ENCODE measurements around the gene ZNF491. TPM values are rescaled to one million over a fixed set of nuclear protein-coding genes. Genes with fewer than 3 reads are reported as not detected.

Gene ZNF491
- total RNA-seq, result 0.54 and 0.86 TPM in 2 replicates

GRCh38 chr19:11798391-11799330 lies at the start of gene ZNF491:
Gene ZNF491 (plus strand): TSS chr19:11798523. CDS start chr19:11805954, 7,431 bp downstream.

GRCh38 chr19:11766597-11767591 lies 31.4 kb upstream of the ZNF491 start, which contains the start of gene ZNF441:
Gene ZNF441 (plus strand): TSS chr19:11767000. CDS start chr19:11767194, 194 bp downstream.

GRCh38 chr19:11814029-11814699 lies 15.8 kb downstream of the ZNF491 start, which contains the start of gene ZNF440:
Gene ZNF440 (plus strand): TSS chr19:11814273. CDS start chr19:11814448, 175 bp downstream.

GRCh38 chr19:11848594-11849469 lies 50.5 kb downstream of the ZNF491 start, which contains the start of gene ZNF439:
Gene ZNF439 (plus strand): TSS chr19:11848726. CDS start chr19:11848868, 142 bp downstream.

Other genes starting within 250 kb of the ZNF491 start
- 22.9 and 23.8 TPM in 2 replicates for gene ELOF1, start 239.3 kb upstream of the ZNF491 start, total RNA-seq
- gene ACP5, start 220.9 kb upstream of the ZNF491 start, total RNA-seq, result under 0.01 and 0.34 TPM in 2 replicates
- gene ZNF627, start 201.0 kb upstream of the ZNF491 start, total RNA-seq, result 21.3 and 29.7 TPM in 2 replicates
- gene ZNF823, start 59.6 kb upstream of the ZNF491 start, total RNA-seq, result 9.3 and 11.4 TPM in 2 replicates
- gene ZNF441, start 31.5 kb upstream of the ZNF491 start, total RNA-seq, result 15.2 and 15.5 TPM in 2 replicates
- gene ZNF440, start 15.8 kb downstream of the ZNF491 start, total RNA-seq, result 8.9 and 10.8 TPM in 2 replicates
- gene ZNF439, start 50.2 kb downstream of the ZNF491 start, total RNA-seq, result 0.11 and 0.17 TPM in 2 replicates
- 2.0 and 4.2 TPM in 2 replicates for gene ZNF69, start 89.3 kb downstream of the ZNF491 start, total RNA-seq
- gene ZNF700, start 126.6 kb downstream of the ZNF491 start, total RNA-seq, result 5.2 and 7.8 TPM in 2 replicates
- 0.33 and 0.60 TPM in 2 replicates for gene ZNF763, start 166.5 kb downstream of the ZNF491 start, total RNA-seq
- 1.4 and 1.5 TPM in 2 replicates for gene ZNF433, start 237.2 kb downstream of the ZNF491 start, total RNA-seq